Activated T-helper 17 cell treated with anti-CD3 and anti-CD28 coated beads, Interleukin-2, amount 50 U/mL, for 72 hours (primary cell): ENCODE measurements around the gene ZNF502. TPM values are rescaled to one million over a fixed set of nuclear protein-coding genes. Genes with fewer than 3 reads are reported as not detected.

Experiments
- ATAC-seq: fragments of 150-1000 bp; cut with Tn5 transposase; replicated peaks from 2 replicates; pipeline ENCODE4 v1.10.0; 2021; ENCODE audit warnings: mild to moderate bottlenecking, moderate library complexity
- H3K27ac Mint-ChIP-seq: one replicate; pipeline ENCODE4 v1.8.0; 2022; ENCODE audit warnings: mixed read lengths
- H3K27me3 Mint-ChIP-seq: one replicate; pipeline ENCODE4 v1.8.0; 2022; ENCODE audit warnings: mixed read lengths
- H3K36me3 Mint-ChIP-seq: one replicate; pipeline ENCODE4 v1.8.0; 2022; ENCODE audit warnings: low read depth, mild to moderate bottlenecking, mixed read lengths
- H3K4me1 Mint-ChIP-seq: one replicate; pipeline ENCODE4 v1.8.0; 2022; ENCODE audit warnings: mixed read lengths
- H3K4me3 Mint-ChIP-seq: one replicate; pipeline ENCODE4 v1.8.0; 2022; ENCODE audit warnings: mild to moderate bottlenecking, mixed read lengths
- H3K9me3 Mint-ChIP-seq: one replicate; pipeline ENCODE4 v1.8.0; 2022; ENCODE audit warnings: mixed read lengths
- total RNA-seq, 2 donors: library from RNA; stranded (reverse); gene quantifications; one replicate each; pipeline ENCODE4 v1.2.3, GENCODE V29; 2022

ZNF502 gene
- total RNA-seq, 2 donors from 2014 or later, result 0.73 to 1.5 TPM

- peak; percentile 99 for ATAC-seq
- Mint-ChIP-seq H3K4me3 (peak within 1 kb of the TSS; percentile 98), H3K36me3 (peaks cover 46% of the 10 kb centered on the region), H3K4me1 (peaks cover 7% of the 10 kb centered on the region), H3K9me3 (peaks cover 45% of the 10 kb centered on the region), H3K27ac (peak within 1 kb of the TSS; percentile 89), H3K27me3 (no peaks in the 10 kb centered on the region)
These were observed 17.0 kb downstream of the ZNF502 start, which contains the start of gene ZNF501 for GRCh38 chr3:44729384-44729910. Gene ZNF501, plus strand, starts transcription at chr3:44729635. Its CDS starts 4,787 bp downstream, at chr3:44734422.

GRCh38 chr3:44734646-44735168, 22.2 kb downstream of the ZNF502 start:
- H3K4me3 Mint-ChIP-seq, result no peak overlapping the region
- H3K4me1 Mint-ChIP-seq, result peaks cover under 1% of the 10 kb centered on the region
- peaks cover 40% of the 10 kb centered on the region for H3K36me3 Mint-ChIP-seq
- no peak overlapping the region for H3K27ac Mint-ChIP-seq
- ATAC-seq, result no peak
- H3K27me3 Mint-ChIP-seq, result no peaks in the 10 kb centered on the region
- H3K9me3 Mint-ChIP-seq, result peaks cover 41% of the 10 kb centered on the region

- Mint-ChIP-seq H3K27me3 (no peaks in the 10 kb centered on the region), H3K36me3 (peaks cover 52% of the 10 kb centered on the region), H3K27ac (peak overlapping the region; percentile 74), H3K4me3 (peak overlapping the region; percentile 88), H3K9me3 (peaks cover 3% of the 10 kb centered on the region), H3K4me1 (peaks cover 15% of the 10 kb centered on the region)
- ATAC-seq, result peak; percentile 6
These were observed 48.6 kb downstream of the ZNF502 start for GRCh38 chr3:44761101-44761423.

GRCh38 chr3:44761424-44762169, 49.1 kb downstream of the ZNF502 start, which contains the start of the genes KIAA1143 and KIF15:
Gene KIAA1143, minus strand, starts transcription at chr3:44761619. Its CDS starts 17 bp downstream, at chr3:44761602.
Gene KIF15, plus strand, starts transcription at chr3:44761794. Its CDS starts 72 bp downstream, at chr3:44761866.
- peak; percentile 99 for ATAC-seq
- H3K9me3 Mint-ChIP-seq, result peaks cover 3% of the 10 kb centered on the region
- peaks cover 51% of the 10 kb centered on the region for H3K36me3 Mint-ChIP-seq
- H3K4me3 Mint-ChIP-seq, result peak within 1 kb of the TSS; percentile 88
- no peaks in the 10 kb centered on the region for H3K27me3 Mint-ChIP-seq
- peaks cover 15% of the 10 kb centered on the region for H3K4me1 Mint-ChIP-seq
- peak within 1 kb of the TSS; percentile 74 for H3K27ac Mint-ChIP-seq

- H3K9me3 Mint-ChIP-seq, result peaks cover under 1% of the 10 kb centered on the region
These were observed 49.8 kb downstream of the ZNF502 start for GRCh38 chr3:44762170-44762677.

GRCh38 chr3:44762690-44763089, 50.2 kb downstream of the ZNF502 start:
- Mint-ChIP-seq H3K36me3 (peaks cover 42% of the 10 kb centered on the region), H3K9me3 (no peaks in the 10 kb centered on the region), H3K4me3 (peak overlapping the region; percentile 88), H3K27me3 (no peaks in the 10 kb centered on the region), H3K4me1 (peaks cover 7% of the 10 kb centered on the region), H3K27ac (peak overlapping the region; percentile 74)
- ATAC-seq, result no peak

More at GRCh38 chr3:44762170-44762677, 49.8 kb downstream of the ZNF502 start:
- Mint-ChIP-seq H3K27ac (peak overlapping the region; percentile 74), H3K4me3 (peak overlapping the region; percentile 88), H3K4me1 (peaks cover 11% of the 10 kb centered on the region), H3K27me3 (no peaks in the 10 kb centered on the region), H3K36me3 (peaks cover 47% of the 10 kb centered on the region)
- ATAC-seq, result no peak

- Mint-ChIP-seq H3K4me3 (no peak overlapping the region), H3K27ac (no peak overlapping the region), H3K36me3 (peaks cover 27% of the 10 kb centered on the region)
These were observed 51.8 kb downstream of the ZNF502 start for GRCh38 chr3:44764248-44764647.

GRCh38 chr3:44771424-44772098, 59.1 kb downstream of the ZNF502 start:
- no peak for ATAC-seq
- Mint-ChIP-seq H3K36me3 (peaks cover 25% of the 10 kb centered on the region), H3K4me3 (no peak overlapping the region), H3K27ac (no peak overlapping the region), H3K9me3 (peaks cover 6% of the 10 kb centered on the region), H3K4me1 (no peaks in the 10 kb centered on the region), H3K27me3 (no peaks in the 10 kb centered on the region)

More at GRCh38 chr3:44764248-44764647, 51.8 kb downstream of the ZNF502 start:
- Mint-ChIP-seq H3K4me1 (no peaks in the 10 kb centered on the region), H3K27me3 (no peaks in the 10 kb centered on the region), H3K9me3 (no peaks in the 10 kb centered on the region)
- ATAC-seq, result no peak

GRCh38 chr3:44772099-44772442, 59.6 kb downstream of the ZNF502 start:
- H3K27me3 Mint-ChIP-seq, result no peaks in the 10 kb centered on the region
- H3K4me1 Mint-ChIP-seq, result no peaks in the 10 kb centered on the region
- H3K9me3 Mint-ChIP-seq, result peaks cover 6% of the 10 kb centered on the region
- no peak overlapping the region for H3K4me3 Mint-ChIP-seq
- no peak for ATAC-seq
- H3K36me3 Mint-ChIP-seq, result peaks cover 25% of the 10 kb centered on the region
- H3K27ac Mint-ChIP-seq, result no peak overlapping the region

Other genes with a start within 250 kb of the ZNF502 start
- gene ZNF445, start 235.0 kb upstream of the ZNF502 start, total RNA-seq, result 10 to 100 TPM in 1 of 2 donors, 1 to 10 TPM in 1; 8.6 to 12.1 TPM
- gene ZKSCAN7, start 157.5 kb upstream of the ZNF502 start, total RNA-seq, result 1 to 10 TPM in 1 of 2 donors, under 1 TPM in 1; 0.78 to 1.6 TPM
- gene ZNF660, start 127.7 kb upstream of the ZNF502 start, total RNA-seq, result under 1 TPM in 1 of 2 donors, not detected in 1; 0.08 TPM
- gene ZNF197, start 87.6 kb upstream of the ZNF502 start, total RNA-seq, result 1 to 10 TPM; 7.9 to 8.4 TPM
- gene ZNF35, start 63.9 kb upstream of the ZNF502 start, total RNA-seq, result 1 to 10 TPM; 1.6 to 3.0 TPM
- 1 to 10 TPM in 1 of 2 donors, under 1 TPM in 1; 0.73 to 1.7 TPM for gene ZNF501, start 17.0 kb downstream of the ZNF502 start, total RNA-seq
- gene KIAA1143, start 49.0 kb downstream of the ZNF502 start, total RNA-seq, result 10 to 100 TPM; 21.0 to 26.1 TPM
- 10 to 100 TPM; 25.3 to 34.7 TPM for gene KIF15, start 49.1 kb downstream of the ZNF502 start, total RNA-seq
- gene TMEM42, start 149.3 kb downstream of the ZNF502 start, total RNA-seq, result 1 to 10 TPM; 6.9 to 7.3 TPM
- gene TGM4, start 161.9 kb downstream of the ZNF502 start, total RNA-seq, result not detected